Hair follicular keratinocyte (primary cell): ENCODE data around the gene ZC3H7B. TPM values are rescaled to one million over a fixed set of nuclear protein-coding genes. Genes with fewer than 3 reads are reported as not detected.

Source experiments
- total RNA-seq: library from RNA; depleted of rRNA; stranded (reverse); fragments of >200 nt; gene quantifications from 2 replicates; pipeline ENCODE4 v1.2.3, GENCODE V29; 2015

The ZC3H7B gene
- total RNA-seq: 36.2 and 50.3 TPM in 2 replicates

GRCh38 chr22:41301085-41302020, at the start of gene ZC3H7B:
Gene ZC3H7B (plus strand): TSS chr22:41301525. CDS start chr22:41320661, 19,136 bp downstream.

GRCh38 chr22:41285820-41286638, 15.3 kb upstream of the ZC3H7B start, which contains the start of gene RANGAP1:
Gene RANGAP1 (minus strand): TSS chr22:41286187. CDS start chr22:41281044, 5,143 bp downstream.

GRCh38 chr22:41381329-41382097, 80.2 kb downstream of the ZC3H7B start, which contains the start of gene TEF:
Gene TEF (plus strand): TSS chr22:41381942. CDS start chr22:41382045, 103 bp downstream.

Other genes starting within 250 kb of the ZC3H7B start
- gene EP300, start 208.9 kb upstream of the ZC3H7B start, total RNA-seq: 18.9 and 25.8 TPM in 2 replicates
- gene L3MBTL2, start 96.2 kb upstream of the ZC3H7B start, total RNA-seq: 11.1 and 18.5 TPM in 2 replicates
- 1.9 and 3.5 TPM in 2 replicates for gene CHADL, start 60.6 kb upstream of the ZC3H7B start, total RNA-seq
- 112 and 192 TPM in 2 replicates for gene RANGAP1, start 15.3 kb upstream of the ZC3H7B start, total RNA-seq
- 6.1 and 6.4 TPM in 2 replicates for gene TEF, start 80.4 kb downstream of the ZC3H7B start, total RNA-seq
- 18.0 TPM in 2 replicates for gene TOB2, start 145.3 kb downstream of the ZC3H7B start, total RNA-seq
- 48.5 and 86.8 TPM in 2 replicates for gene PHF5A, start 167.2 kb downstream of the ZC3H7B start, total RNA-seq
- 86.4 and 93.8 TPM in 2 replicates for gene ACO2, start 167.6 kb downstream of the ZC3H7B start, total RNA-seq
- gene POLR3H, start 242.9 kb downstream of the ZC3H7B start, total RNA-seq: 10.8 and 21.3 TPM in 2 replicates